Measurements from ENCODE around the gene PFKFB4. TPM values are rescaled to one million over a fixed set of nuclear protein-coding genes. Genes with fewer than 3 reads are reported as not detected.

PFKFB4 gene
- total and polyA plus RNA-seq, 2 of the 8 experiments (the other 6 are each of a cell fraction or from before 2014, with no cell fraction given) = 10.7 to 20.1 TPM

GRCh38 chr3:48573973-48574585 lies 17.5 kb upstream of the PFKFB4 start:
- H3K4me2 ChIP-seq (ENCODE audit: insufficient read depth in 1 of 2, low read depth in 2 of 2, low read length in 2 of 2) = no peak overlapping the region
- ChIA-PET CTCF (ENCODE audit: partially characterized antibody) (no interaction called here), POLR2A (ENCODE audit: partially characterized antibody) (no interaction called here)
- H2BK120ac ChIP-seq (replicated peaks; ENCODE audit: low read depth, low read length) = no peak overlapping the region
- no peak overlapping the region for H3K4me3 ChIP-seq (ENCODE audit: extremely low read depth in 1 of 4, insufficient read depth in 2 of 4, low read depth in 3 of 4, low read length in 4 of 4)
- H2AFZ ChIP-seq (ENCODE audit: low read length) = no peak overlapping the region
- peaks cover 0 to 3% (median 1%) of the 10 kb centered on the region in 4 experiments; a peak in 2 of 8 replicates for H3K36me3 ChIP-seq (ENCODE audit: control insufficient read depth in 2 of 4, insufficient read depth in 4 of 4, low read length in 3 of 4)
- H3K79me2 ChIP-seq (ENCODE audit: control insufficient read depth in 1 of 2, insufficient read depth in 2 of 2, low read length in 2 of 2) = no peaks in the 10 kb centered on the region
- H2BK15ac ChIP-seq (ENCODE audit: low read length) = no peak overlapping the region
- FAIRE-seq (no peak), DNase-seq (ENCODE audit: low read depth in 1 of 2, low spot score in 2 of 2) (no peak)
- H2BK5ac ChIP-seq (ENCODE audit: low read depth, low read length) = no peak overlapping the region
- H4K8ac ChIP-seq (ENCODE audit: extremely low read depth, insufficient read depth, low read length) = no peak overlapping the region
- H3K9ac ChIP-seq (replicated peaks in 1 of 4; ENCODE audit: extremely low read depth in 1 of 4, low read depth in 3 of 4, low read length in 3 of 4) = no peak overlapping the region
- no peak overlapping the region for H2BK12ac ChIP-seq (ENCODE audit: low read depth, low read length)
- no peaks in the 10 kb centered on the region for H3K79me1 ChIP-seq (ENCODE audit: low read depth, low read length)
- WGBS, 2 experiments (ENCODE audit: extremely low coverage in 1 of 2, insufficient coverage in 1 of 2, insufficient read length in 1 of 2, insufficient replicate concordance in 2 of 2, low coverage in 1 of 2, low lambda C conversion rate in 2 of 2, missing lambda C conversion rate in 1 of 2) = 88% methylated on average over 9 of the region's 10 CpGs; no CpG with 5 or more reads in 1 of the 2 experiments
- peaks cover 0 to 4% of the 10 kb centered on the region in 2 experiments for H4K20me1 ChIP-seq (replicated peaks in 1 of 2; ENCODE audit: control insufficient read depth in 1 of 2, insufficient read depth in 2 of 2, low read length in 2 of 2)
- no peak overlapping the region for H3K56ac ChIP-seq (replicated peaks; ENCODE audit: insufficient read length, low read depth, low read length)
- no peaks in the 10 kb centered on the region for H3K4me1 ChIP-seq (replicated peaks in 1 of 4; ENCODE audit: control insufficient read depth in 3 of 4, insufficient read depth in 4 of 4, low read length in 3 of 4)
- no peak overlapping the region for H3K18ac ChIP-seq (ENCODE audit: extremely low read depth, low read length)
- no peak overlapping the region for H4K91ac ChIP-seq (replicated peaks; ENCODE audit: insufficient read length, low read length)
- no peak for TF ChIP-seq YY1 (IDR thresholded peaks at IDR 0.05; ENCODE audit: low read depth, low read length)
- no peak for TF ChIP-seq TAF1 (IDR thresholded peaks at IDR 0.05; ENCODE audit: low read depth, low read length)
- no peak for TF ChIP-seq NANOG (IDR thresholded peaks at IDR 0.05; ENCODE audit: insufficient read depth, low read depth, low read length, poor library complexity, severe bottlenecking)
- no peak for TF ChIP-seq NRF1 (IDR thresholded peaks at IDR 0.05; ENCODE audit: low read depth, low read length)
- no peak for TF ChIP-seq CHD1 (IDR thresholded peaks at IDR 0.05; ENCODE audit: low read depth, low read length)
- TF ChIP-seq JUN (IDR thresholded peaks at IDR 0.05; ENCODE audit: low read depth, low read length) = no peak
- no peak for TF ChIP-seq SIRT6 (IDR thresholded peaks at IDR 0.05; ENCODE audit: low read length)
- TF ChIP-seq RAD21 (IDR thresholded peaks at IDR 0.05 in 1 of 2, conservative IDR thresholded peaks at IDR 0.05 in 1 of 2; ENCODE audit: low read depth in 2 of 2, low read length in 2 of 2) = no peak
- TF ChIP-seq GABPA (IDR thresholded peaks at IDR 0.05; ENCODE audit: borderline replicate concordance, insufficient read depth, low read length) = no peak
- no peak overlapping the region for H2AK5ac ChIP-seq (ENCODE audit: low read depth, low read length)
- no peak overlapping the region for H4K5ac ChIP-seq (ENCODE audit: insufficient read length, low read depth, low read length)
- H2BK20ac ChIP-seq (ENCODE audit: low read length) = no peak overlapping the region
- no peaks in the 10 kb centered on the region; a peak in 1 of 7 replicates for H3K27me3 ChIP-seq (replicated peaks in 1 of 4; ENCODE audit: control insufficient read depth in 3 of 4, extremely low read depth in 1 of 4, insufficient read depth in 3 of 4, low read length in 3 of 4)
- no peak overlapping the region for H3K14ac ChIP-seq (ENCODE audit: insufficient read length)
- no peaks in the 10 kb centered on the region for H3K9me3 ChIP-seq (ENCODE audit: insufficient read depth in 2 of 2, low read depth in 1 of 2, low read length in 1 of 2)
- no peak overlapping the region for H3K4ac ChIP-seq (replicated peaks; ENCODE audit: insufficient read length, low read depth, low read length)
- H3K27ac ChIP-seq (ENCODE audit: low read depth, low read length) = no peak overlapping the region
- no peak overlapping the region for H3K23ac ChIP-seq (ENCODE audit: insufficient read length)
- H3K23me2 ChIP-seq (ENCODE audit: low read depth, low read length) = peaks cover 2% of the 10 kb centered on the region; the same call in 1 of the 2 replicates

All from H1 (cell line).